ENCODE measurements around the gene BIVM. TPM values are rescaled to one million over a fixed set of nuclear protein-coding genes. Genes with fewer than 3 reads are reported as not detected.

BIVM gene
- total RNA-seq, 2 donors from 2014 or later = 26.8 to 33.2 TPM

DNA sequence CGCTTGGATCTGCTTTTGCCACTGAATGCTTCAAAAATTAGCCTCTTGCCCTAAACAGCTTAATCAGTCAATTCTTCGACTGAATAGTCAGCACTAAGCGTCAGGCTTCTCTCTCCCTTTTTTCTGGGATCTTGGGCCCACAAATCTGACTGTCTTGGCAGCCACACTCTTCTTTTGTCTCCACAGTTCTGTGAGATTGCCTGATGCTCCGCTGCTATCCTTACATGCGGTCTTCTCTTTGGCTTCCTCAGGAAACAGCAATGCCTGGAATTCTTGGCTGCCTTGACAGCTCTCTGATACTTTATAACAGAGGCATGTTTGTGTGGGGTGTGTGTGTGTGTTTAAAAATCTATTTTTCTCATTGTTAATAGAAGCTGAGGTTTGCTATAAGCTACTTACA lies 79.6 kb downstream of the BIVM start:
- TF ChIP-seq, protein P1, sequence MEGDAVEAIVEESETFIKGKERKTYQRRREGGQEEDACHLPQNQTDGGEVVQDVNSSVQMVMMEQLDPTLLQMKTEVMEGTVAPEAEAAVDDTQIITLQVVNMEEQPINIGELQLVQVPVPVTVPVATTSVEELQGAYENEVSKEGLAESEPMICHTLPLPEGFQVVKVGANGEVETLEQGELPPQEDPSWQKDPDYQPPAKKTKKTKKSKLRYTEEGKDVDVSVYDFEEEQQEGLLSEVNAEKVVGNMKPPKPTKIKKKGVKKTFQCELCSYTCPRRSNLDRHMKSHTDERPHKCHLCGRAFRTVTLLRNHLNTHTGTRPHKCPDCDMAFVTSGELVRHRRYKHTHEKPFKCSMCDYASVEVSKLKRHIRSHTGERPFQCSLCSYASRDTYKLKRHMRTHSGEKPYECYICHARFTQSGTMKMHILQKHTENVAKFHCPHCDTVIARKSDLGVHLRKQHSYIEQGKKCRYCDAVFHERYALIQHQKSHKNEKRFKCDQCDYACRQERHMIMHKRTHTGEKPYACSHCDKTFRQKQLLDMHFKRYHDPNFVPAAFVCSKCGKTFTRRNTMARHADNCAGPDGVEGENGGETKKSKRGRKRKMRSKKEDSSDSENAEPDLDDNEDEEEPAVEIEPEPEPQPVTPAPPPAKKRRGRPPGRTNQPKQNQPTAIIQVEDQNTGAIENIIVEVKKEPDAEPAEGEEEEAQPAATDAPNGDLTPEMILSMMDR (IDR thresholded peaks at IDR 0.05) = no peak

GRCh38 chr13:102879793-102880499 lies 81.0 kb downstream of the BIVM start:
- no peak for DNase-seq (ENCODE audit: low spot score)
- Histone ChIP-seq H3K4me1 (ENCODE audit: control insufficient read depth in 1 of 2, low read depth in 2 of 2) (no peaks in the 10 kb centered on the region), H3K36me3 (peaks cover 11% of the 10 kb centered on the region), H3K9me3 (no peaks in the 10 kb centered on the region), H3K27me3 (replicated peaks; ENCODE audit: insufficient read depth) (no peaks in the 10 kb centered on the region), H3K27ac (no peak overlapping the region), H3K4me3 (no peak overlapping the region)
- TF ChIP-seq, protein P1 (IDR thresholded peaks at IDR 0.05) = no peak
- ATAC-seq (ENCODE audit: insufficient number of reproducible peaks, low FRiP score, low read depth) = no peak

More for the DNA sequence above, 79.6 kb downstream of the BIVM start:
- no peak overlapping the region for H3K27ac ChIP-seq
- H3K9me3 ChIP-seq = no peaks in the 10 kb centered on the region
- no peak for ATAC-seq (ENCODE audit: insufficient number of reproducible peaks, low FRiP score, low read depth)
- H3K4me3 ChIP-seq = no peak overlapping the region
- H3K27me3 ChIP-seq (replicated peaks; ENCODE audit: insufficient read depth) = no peaks in the 10 kb centered on the region
- no peaks in the 10 kb centered on the region for H3K4me1 ChIP-seq (ENCODE audit: control insufficient read depth in 1 of 2, low read depth in 2 of 2)
- no peak for DNase-seq (ENCODE audit: low spot score)
- H3K36me3 ChIP-seq = peaks cover 20% of the 10 kb centered on the region

DNA sequence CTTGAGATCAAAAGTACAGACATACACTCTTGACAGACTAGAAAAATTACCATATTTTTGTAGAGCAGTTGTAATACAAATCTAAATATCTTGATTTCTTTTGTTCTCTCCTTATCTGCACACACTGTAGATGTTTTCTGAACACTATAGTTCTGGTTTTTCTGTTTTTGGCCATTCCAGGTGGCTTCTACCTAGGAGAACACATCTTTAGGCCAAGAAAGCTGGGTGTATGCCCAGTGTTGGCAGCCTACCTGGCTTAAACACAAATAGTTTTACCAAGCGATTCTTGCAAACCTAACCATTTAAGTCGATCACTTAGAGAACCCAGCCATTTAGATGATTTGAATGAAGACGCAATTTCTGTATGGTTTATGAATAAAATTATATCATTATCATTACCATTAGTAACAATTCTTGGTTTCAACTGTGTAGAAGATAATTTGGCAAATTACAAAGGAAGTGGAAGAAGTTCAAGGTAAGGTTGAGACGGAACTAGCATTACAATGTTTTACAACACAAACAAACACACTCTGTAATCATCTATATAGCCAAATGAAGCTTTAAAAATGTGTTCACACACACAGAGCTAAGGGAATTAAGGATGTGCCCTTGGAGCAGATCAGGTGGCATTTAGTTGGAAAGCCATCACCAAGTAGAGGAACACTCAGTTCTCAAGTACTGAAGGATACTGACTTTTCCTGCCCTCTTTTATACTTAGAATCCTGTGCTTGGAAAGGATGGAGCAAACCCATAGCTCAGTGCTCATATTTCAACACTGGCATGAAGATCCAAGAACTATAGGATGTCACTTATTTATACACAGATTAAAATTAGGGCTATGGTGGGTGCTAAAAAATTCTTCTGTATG lies 83.1 kb downstream of the BIVM start:
- DNase-seq (ENCODE audit: low spot score) (no peak), ATAC-seq (ENCODE audit: insufficient number of reproducible peaks, low FRiP score, low read depth) (no peak)
- Histone ChIP-seq H3K4me3 (no peak overlapping the region), H3K9me3 (no peaks in the 10 kb centered on the region), H3K27ac (no peak overlapping the region), H3K27me3 (replicated peaks; ENCODE audit: insufficient read depth) (no peaks in the 10 kb centered on the region), H3K36me3 (no peaks in the 10 kb centered on the region), H3K4me1 (ENCODE audit: control insufficient read depth in 1 of 2, low read depth in 2 of 2) (no peaks in the 10 kb centered on the region)
- TF ChIP-seq, protein P1 (IDR thresholded peaks at IDR 0.05) = no peak

Other genes with a start within 250 kb of the BIVM start
- 10 to 100 TPM; 41.7 to 49.9 TPM for gene TPP2, start 202.1 kb upstream of the BIVM start, total RNA-seq
- gene METTL21C, start 104.1 kb upstream of the BIVM start, total RNA-seq = not detected
- gene TEX30, start 25.3 kb upstream of the BIVM start, total RNA-seq = 1 to 10 TPM; 2.8 to 8.0 TPM
- gene POGLUT2, start 143 bp upstream of the BIVM start, total RNA-seq = 10 to 100 TPM in 1 of 2 donors, 1 to 10 TPM in 1; 7.3 to 11.9 TPM
- 10 to 100 TPM; 59.4 to 80.8 TPM for gene ERCC5, start 46.9 kb downstream of the BIVM start, total RNA-seq